Measurements from ENCODE around the gene PGAM2. TPM values are rescaled to one million over a fixed set of nuclear protein-coding genes. Genes with fewer than 3 reads are reported as not detected.
A peak's percentile ranks its signal among the peaks of the same experiment; 100 is the strongest.

PGAM2 gene
- total RNA-seq, 2 experiments from 2014 or later: 0.34 to 0.68 TPM

- no peaks in the 10 kb centered on the region for H3K9me3 Mint-ChIP-seq (ENCODE audit: insufficient read depth)
- POLR2A ChIA-PET: interaction anchor here (4.3 kb wide), 1 partner anchor 14 kb away, joined by 17 read pairs; the partner anchor contains the start of gene PGAM2
- peaks cover 51% of the 10 kb centered on the region for H3K36me3 Mint-ChIP-seq (ENCODE audit: low read depth)
- no peak for DNase-seq
- CTCF ChIA-PET: interaction anchor here (2.1 kb wide), 1 partner anchor 19 kb away, joined by 18 read pairs; no protein-coding TSS in a partner anchor
- H3K27ac Mint-ChIP-seq: no peak overlapping the region
- H3K4me1 Mint-ChIP-seq (ENCODE audit: low read depth): peaks cover 59% of the 10 kb centered on the region
- no peaks in the 10 kb centered on the region for H3K27me3 Mint-ChIP-seq (ENCODE audit: low read depth)
- ATAC-seq: no peak
- no peak overlapping the region for H3K4me3 Mint-ChIP-seq
These were observed 14.1 kb upstream of the PGAM2 start for GRCh38 chr7:44079331-44080021.

GRCh38 chr7:44078521-44078920, 13.2 kb upstream of the PGAM2 start:
- Mint-ChIP-seq H3K4me1 (ENCODE audit: low read depth) (peaks cover 64% of the 10 kb centered on the region), H3K36me3 (ENCODE audit: low read depth) (peaks cover 52% of the 10 kb centered on the region), H3K9me3 (ENCODE audit: insufficient read depth) (no peaks in the 10 kb centered on the region), H3K27ac (no peak overlapping the region), H3K27me3 (ENCODE audit: low read depth) (no peaks in the 10 kb centered on the region), H3K4me3 (no peak overlapping the region)
- CTCF ChIA-PET: no interaction called here
- ATAC-seq (no peak), DNase-seq (no peak)
- POLR2A ChIA-PET: interaction anchor here (1.1 to 4.3 kb wide), 2 partner anchors 13 to 34 kb away, joined by 4 to 17 read pairs; partner anchors contain the start of genes DBNL and PGAM2

- Mint-ChIP-seq H3K36me3 (ENCODE audit: low read depth) (peaks cover 61% of the 10 kb centered on the region), H3K27ac (peak overlapping the region; percentile 82), H3K4me3 (no peak overlapping the region), H3K4me1 (ENCODE audit: low read depth) (peaks cover 64% of the 10 kb centered on the region), H3K9me3 (ENCODE audit: insufficient read depth) (no peaks in the 10 kb centered on the region), H3K27me3 (ENCODE audit: low read depth) (no peaks in the 10 kb centered on the region)
- ATAC-seq (no peak), DNase-seq (no peak)
- CTCF ChIA-PET: no interaction called here
- POLR2A ChIA-PET: interaction anchor here (1.1 to 4.3 kb wide), 2 partner anchors 12 to 33 kb away, joined by 4 to 17 read pairs; partner anchors contain the start of genes DBNL and PGAM2
These were observed 12.3 kb upstream of the PGAM2 start for GRCh38 chr7:44077681-44078091.

GRCh38 chr7:44077061-44077460, 11.7 kb upstream of the PGAM2 start:
- POLR2A ChIA-PET: interaction anchor here (1.9 kb wide), 1 partner anchor 21 kb away, joined by 6 read pairs; no protein-coding TSS in a partner anchor
- no peak for ATAC-seq
- DNase-seq: no peak
- CTCF ChIA-PET: no interaction called here
- Mint-ChIP-seq H3K27me3 (ENCODE audit: low read depth) (no peaks in the 10 kb centered on the region), H3K9me3 (ENCODE audit: insufficient read depth) (no peaks in the 10 kb centered on the region), H3K27ac (no peak overlapping the region), H3K4me1 (ENCODE audit: low read depth) (peaks cover 70% of the 10 kb centered on the region), H3K36me3 (ENCODE audit: low read depth) (peaks cover 67% of the 10 kb centered on the region), H3K4me3 (no peak overlapping the region)

- H3K4me3 Mint-ChIP-seq: no peak overlapping the region
- H3K36me3 Mint-ChIP-seq (ENCODE audit: low read depth): peaks cover 66% of the 10 kb centered on the region
- H3K27me3 Mint-ChIP-seq (ENCODE audit: low read depth): no peaks in the 10 kb centered on the region
- DNase-seq: no peak
- no peak for ATAC-seq
- no peaks in the 10 kb centered on the region for H3K9me3 Mint-ChIP-seq (ENCODE audit: insufficient read depth)
- CTCF ChIA-PET: no interaction called here
- peak overlapping the region; percentile 39 for H3K27ac Mint-ChIP-seq
- H3K4me1 Mint-ChIP-seq (ENCODE audit: low read depth): peaks cover 69% of the 10 kb centered on the region
- POLR2A ChIA-PET: interaction anchor here (1.9 kb wide), 1 partner anchor 21 kb away, joined by 6 read pairs; no protein-coding TSS in a partner anchor
These were observed 10.9 kb upstream of the PGAM2 start for GRCh38 chr7:44076101-44076895.

- CTCF ChIA-PET: interaction anchor here (1.0 to 1.3 kb wide), 2 partner anchors 10 to 55 kb away, joined by 3 to 4 read pairs; no protein-coding TSS in a partner anchor
- POLR2A ChIA-PET: interaction anchor here (1.0 to 1.9 kb wide), 3 partner anchors 9 to 22 kb away, joined by 4 to 6 read pairs (median 5); partner anchors contain the start of gene PGAM2
- no peak for ATAC-seq
- Mint-ChIP-seq H3K36me3 (ENCODE audit: low read depth) (peaks cover 60% of the 10 kb centered on the region), H3K9me3 (ENCODE audit: insufficient read depth) (no peaks in the 10 kb centered on the region), H3K27me3 (ENCODE audit: low read depth) (no peaks in the 10 kb centered on the region), H3K27ac (peak overlapping the region; percentile 83), H3K4me1 (ENCODE audit: low read depth) (peaks cover 61% of the 10 kb centered on the region), H3K4me3 (no peak overlapping the region)
- DNase-seq: no peak
These were observed 10.1 kb upstream of the PGAM2 start for GRCh38 chr7:44075296-44076075.

GRCh38 chr7:44074349-44074695, 9.0 kb upstream of the PGAM2 start:
- Mint-ChIP-seq H3K36me3 (ENCODE audit: low read depth) (peaks cover 58% of the 10 kb centered on the region), H3K9me3 (ENCODE audit: insufficient read depth) (no peaks in the 10 kb centered on the region), H3K4me3 (peak overlapping the region; percentile 8), H3K4me1 (ENCODE audit: low read depth) (peaks cover 57% of the 10 kb centered on the region), H3K27me3 (ENCODE audit: low read depth) (no peaks in the 10 kb centered on the region), H3K27ac (peak overlapping the region; percentile 83)
- DNase-seq: no peak
- POLR2A ChIA-PET: interaction anchor here (1.3 kb wide), 1 partner anchor 8 kb away, joined by 5 read pairs; the partner anchor contains the start of gene PGAM2
- CTCF ChIA-PET: interaction anchor here (1.0 to 1.3 kb wide), 2 partner anchors 11 to 54 kb away, joined by 3 to 4 read pairs; no protein-coding TSS in a partner anchor
- ATAC-seq: no peak

GRCh38 chr7:44073664-44074348, 8.4 kb upstream of the PGAM2 start:
- POLR2A ChIA-PET: no interaction called here
- H3K36me3 Mint-ChIP-seq (ENCODE audit: low read depth): peaks cover 54% of the 10 kb centered on the region
- CTCF ChIA-PET: no interaction called here
- DNase-seq (peak; percentile 80), ATAC-seq (peak; percentile 74)
- no peak overlapping the region for H3K4me3 Mint-ChIP-seq
- H3K9me3 Mint-ChIP-seq (ENCODE audit: insufficient read depth): no peaks in the 10 kb centered on the region
- H3K4me1 Mint-ChIP-seq (ENCODE audit: low read depth): peaks cover 52% of the 10 kb centered on the region
- no peaks in the 10 kb centered on the region for H3K27me3 Mint-ChIP-seq (ENCODE audit: low read depth)
- H3K27ac Mint-ChIP-seq: peak overlapping the region; percentile 83

GRCh38 chr7:44072364-44073231, 7.2 kb upstream of the PGAM2 start:
- H3K27ac Mint-ChIP-seq: peak overlapping the region; percentile 79
- H3K36me3 Mint-ChIP-seq (ENCODE audit: low read depth): peaks cover 42% of the 10 kb centered on the region

GRCh38 chr7:44071726-44072363, 6.5 kb upstream of the PGAM2 start:
- POLR2A ChIA-PET: interaction anchor here (1.1 kb wide), 1 partner anchor 9 kb away, joined by 5 read pairs; no protein-coding TSS in a partner anchor
- H3K36me3 Mint-ChIP-seq (ENCODE audit: low read depth): peaks cover 35% of the 10 kb centered on the region
- H3K4me3 Mint-ChIP-seq: no peak overlapping the region
- peak overlapping the region; percentile 79 for H3K27ac Mint-ChIP-seq
- no peak for ATAC-seq
- no peak for DNase-seq
- no peaks in the 10 kb centered on the region for H3K27me3 Mint-ChIP-seq (ENCODE audit: low read depth)
- H3K9me3 Mint-ChIP-seq (ENCODE audit: insufficient read depth): no peaks in the 10 kb centered on the region
- peaks cover 34% of the 10 kb centered on the region for H3K4me1 Mint-ChIP-seq (ENCODE audit: low read depth)
- CTCF ChIA-PET: interaction anchor here (0.7 to 2.6 kb wide), 8 partner anchors 9 to 130 kb away, joined by 3 to 15 read pairs (median 4); partner anchors contain the start of genes AEBP1 and DBNL

More at GRCh38 chr7:44072364-44073231, 7.2 kb upstream of the PGAM2 start:
- H3K4me3 Mint-ChIP-seq: no peak overlapping the region
- CTCF ChIA-PET: interaction anchor here (0.7 to 2.6 kb wide), 7 partner anchors 8 to 129 kb away, joined by 3 to 15 read pairs (median 4); partner anchors contain the start of genes AEBP1 and DBNL
- ATAC-seq (peak; percentile 59), DNase-seq (peak; percentile 63)
- POLR2A ChIA-PET: interaction anchor here (1.1 kb wide), 1 partner anchor 8 kb away, joined by 5 read pairs; no protein-coding TSS in a partner anchor
- H3K9me3 Mint-ChIP-seq (ENCODE audit: insufficient read depth): no peaks in the 10 kb centered on the region
- peaks cover 40% of the 10 kb centered on the region for H3K4me1 Mint-ChIP-seq (ENCODE audit: low read depth)
- no peaks in the 10 kb centered on the region for H3K27me3 Mint-ChIP-seq (ENCODE audit: low read depth)

Measured in activated CD8-positive, alpha-beta T cell treated with anti-CD3 and anti-CD28 coated beads, Interleukin-2, amount 10 ng/mL, durations not matched to agents 7 days and 5 days (primary cell).